ENCODE results near the gene RTEL1.

- TF ChIP-seq CTCF (IDR thresholded peaks at IDR 0.05) (no peak), POLR2A (IDR thresholded peaks at IDR 0.05) (no peak)
Measured at GRCh38 chr20:63706852-63707557, 48.9 kb downstream of the RTEL1 start.

Data from lower leg skin (tissue), 3 donors.